ENCODE measurements around the gene EPHA7. TPM values are rescaled to one million over a fixed set of nuclear protein-coding genes. Genes with fewer than 3 reads are reported as not detected.

EPHA7 gene
- not detected for polyA plus RNA-seq

GRCh38 chr6:93419304-93420162 is at the start of gene EPHA7:
EPHA7 (minus strand) TSS chr6:93419559; CDS start chr6:93419341, 218 bp downstream.
- Mint-ChIP-seq H3K27ac (no peak within 1 kb of the TSS), H3K36me3 (peaks cover 0 to 3% (median 0%) of the 10 kb centered on the region in 3 donors), H3K9me3 (peaks cover 8 to 51% (median 11%) of the 10 kb centered on the region in 6 donors), H3K4me3 (peak within 1 kb of the TSS; percentile 77 to 83 (median 81)), H3K4me1 (peaks cover 6 to 21% of the 10 kb centered on the region in 2 donors), H3K27me3 (ENCODE audit: low read depth in 3 of 3) (peaks cover 8 to 21% (median 11%) of the 10 kb centered on the region in 3 donors)
- peak; percentile 7 to 24 (median 8) for DNase-seq

- H3K27me3 Mint-ChIP-seq (ENCODE audit: low read depth in 3 of 3), result peaks cover 0 to 2% (median 0%) of the 10 kb centered on the region in 3 donors
- peaks cover 0 to 41% (median 15%) of the 10 kb centered on the region in 6 donors for H3K9me3 Mint-ChIP-seq
- H3K4me1 Mint-ChIP-seq, result no peaks in the 10 kb centered on the region
- H3K27ac Mint-ChIP-seq, result no peak overlapping the region
- H3K36me3 Mint-ChIP-seq, result peaks cover 0 to 3% (median 0%) of the 10 kb centered on the region in 3 donors
- no peak overlapping the region for H3K4me3 Mint-ChIP-seq
- DNase-seq, result no peak
Measured at GRCh38 chr6:93468291-93468690, 48.9 kb upstream of the EPHA7 start.

- Mint-ChIP-seq H3K27ac (no peak overlapping the region), H3K36me3 (no peaks in the 10 kb centered on the region), H3K9me3 (peaks cover 7 to 31% (median 23%) of the 10 kb centered on the region in 6 donors), H3K4me1 (no peaks in the 10 kb centered on the region), H3K4me3 (no peak overlapping the region), H3K27me3 (ENCODE audit: low read depth in 3 of 3) (peaks cover 0 to 2% (median 2%) of the 10 kb centered on the region in 3 donors)
- DNase-seq, result no peak
Measured at GRCh38 chr6:93454533-93454932, 35.2 kb upstream of the EPHA7 start.

- H3K27ac Mint-ChIP-seq, result no peak overlapping the region
Measured at GRCh38 chr6:93453956-93454355, 34.6 kb upstream of the EPHA7 start.

DNA sequence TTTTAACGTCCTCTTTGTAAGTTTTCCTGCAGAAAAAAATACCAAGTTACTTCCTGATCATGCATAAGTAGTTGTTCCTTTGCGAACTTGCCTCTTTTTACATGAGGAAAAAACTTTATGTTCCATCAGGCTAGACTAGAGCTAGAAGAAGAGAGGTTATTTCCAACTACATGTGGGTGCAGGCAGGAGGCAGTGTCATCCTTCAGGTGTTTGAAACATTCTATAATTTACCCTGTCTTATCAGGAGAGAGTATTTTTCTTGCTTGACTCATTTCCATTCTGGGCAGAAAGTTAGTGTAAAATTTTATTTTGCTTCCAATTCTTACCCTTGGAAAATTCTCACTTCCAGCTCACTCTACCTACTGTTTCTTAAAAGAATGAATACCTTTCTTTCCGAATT is 28.5 kb upstream of the EPHA7 start:
- H3K27me3 Mint-ChIP-seq (ENCODE audit: low read depth in 3 of 3), result peaks cover 0 to 2% (median 0%) of the 10 kb centered on the region in 3 donors
- H3K36me3 Mint-ChIP-seq, result no peaks in the 10 kb centered on the region
- H3K4me1 Mint-ChIP-seq, result no peaks in the 10 kb centered on the region

More at GRCh38 chr6:93453956-93454355, 34.6 kb upstream of the EPHA7 start:
- Mint-ChIP-seq H3K4me3 (no peak overlapping the region), H3K36me3 (no peaks in the 10 kb centered on the region), H3K9me3 (peaks cover 4 to 28% (median 22%) of the 10 kb centered on the region in 6 donors), H3K4me1 (no peaks in the 10 kb centered on the region), H3K27me3 (ENCODE audit: low read depth in 3 of 3) (peaks cover 0 to 2% (median 2%) of the 10 kb centered on the region in 3 donors)
- no peak for DNase-seq

GRCh38 chr6:93437491-93437890 is 18.1 kb upstream of the EPHA7 start:
- Mint-ChIP-seq H3K27me3 (ENCODE audit: low read depth in 3 of 3) (no peaks in the 10 kb centered on the region), H3K4me3 (no peak overlapping the region), H3K9me3 (peaks cover 7 to 31% (median 18%) of the 10 kb centered on the region in 6 donors), H3K36me3 (no peaks in the 10 kb centered on the region), H3K27ac (no peak overlapping the region), H3K4me1 (no peaks in the 10 kb centered on the region)
- DNase-seq, result no peak

More for the DNA sequence above, 28.5 kb upstream of the EPHA7 start:
- DNase-seq, result no peak
- no peak overlapping the region for H3K4me3 Mint-ChIP-seq
- peaks cover 2 to 37% (median 19%) of the 10 kb centered on the region in 6 donors for H3K9me3 Mint-ChIP-seq
- H3K27ac Mint-ChIP-seq, result no peak overlapping the region

DNA sequence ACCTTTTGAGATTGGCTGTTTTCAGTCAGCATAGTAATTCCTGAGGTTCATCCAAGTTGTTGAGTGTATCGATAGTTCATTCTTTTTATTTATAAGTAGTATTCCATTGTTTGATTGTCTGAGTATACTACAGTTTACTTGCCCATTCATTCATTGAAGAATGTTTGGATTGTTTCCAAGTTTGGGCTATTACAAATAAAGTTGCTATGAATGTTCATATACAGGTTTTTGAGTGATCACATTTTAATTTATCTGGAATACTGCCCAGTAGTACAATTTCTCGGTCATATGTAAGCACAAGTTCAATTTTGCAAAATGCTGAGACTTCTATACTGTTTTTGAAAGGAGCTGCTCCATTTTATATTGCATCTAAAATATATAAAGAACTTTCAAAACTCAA is 14.2 kb upstream of the EPHA7 start:
- Mint-ChIP-seq H3K36me3 (no peaks in the 10 kb centered on the region), H3K27ac (no peak overlapping the region), H3K9me3 (peaks cover 5 to 25% (median 17%) of the 10 kb centered on the region in 6 donors), H3K4me1 (no peaks in the 10 kb centered on the region), H3K27me3 (ENCODE audit: low read depth in 3 of 3) (no peaks in the 10 kb centered on the region), H3K4me3 (no peak overlapping the region)
- DNase-seq, result no peak

DNA sequence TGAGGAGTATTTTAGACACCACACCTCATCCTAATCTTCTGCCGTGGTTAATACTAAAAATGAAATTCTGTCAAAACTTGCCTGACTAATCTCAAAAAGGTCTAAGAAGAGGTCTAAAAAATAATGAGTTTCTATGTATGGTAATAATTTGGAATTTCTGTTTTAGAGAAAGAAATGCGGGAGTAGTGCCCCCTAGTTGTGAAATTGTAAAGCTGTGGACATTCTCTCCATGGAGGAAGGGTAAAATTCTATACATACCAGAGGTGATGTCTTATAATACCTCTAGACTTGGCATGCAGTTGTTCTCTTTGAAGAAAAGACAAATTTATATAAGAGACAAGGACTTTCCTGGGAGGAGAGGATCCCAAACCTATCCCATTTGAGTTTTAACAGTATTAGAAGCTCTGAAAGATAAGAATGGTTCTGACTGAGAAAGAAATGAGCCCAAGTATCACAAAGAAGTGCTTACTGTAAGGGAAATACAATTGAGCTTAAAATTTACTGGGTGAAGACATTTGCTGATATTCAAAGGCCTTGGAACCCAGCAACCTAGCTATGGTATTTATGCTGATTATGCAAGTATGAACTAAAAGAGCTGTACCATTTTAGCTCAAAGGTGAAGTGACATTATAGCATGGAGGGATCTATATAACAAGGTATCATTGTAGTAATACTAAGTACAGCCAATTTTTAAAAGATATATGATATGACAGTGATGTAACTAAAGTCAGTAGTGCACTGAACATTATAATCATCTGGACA is 5.1 kb upstream of the EPHA7 start:
- peaks cover 5 to 8% (median 5%) of the 10 kb centered on the region in 3 donors for H3K27me3 Mint-ChIP-seq (ENCODE audit: low read depth in 3 of 3)
- no peak for DNase-seq
- no peak overlapping the region for H3K4me3 Mint-ChIP-seq
- peaks cover 0 to 28% (median 7%) of the 10 kb centered on the region in 6 donors for H3K9me3 Mint-ChIP-seq
- peaks cover 0 to 14% of the 10 kb centered on the region in 2 donors for H3K4me1 Mint-ChIP-seq
- H3K27ac Mint-ChIP-seq, result no peak overlapping the region
- no peaks in the 10 kb centered on the region for H3K36me3 Mint-ChIP-seq

GRCh38 chr6:93423542-93423941 is 4.2 kb upstream of the EPHA7 start:
- Mint-ChIP-seq H3K27ac (no peak overlapping the region), H3K27me3 (ENCODE audit: low read depth in 3 of 3) (peaks cover 5 to 12% (median 5%) of the 10 kb centered on the region in 3 donors), H3K4me1 (peaks cover 0 to 14% of the 10 kb centered on the region in 2 donors), H3K36me3 (no peaks in the 10 kb centered on the region), H3K4me3 (no peak overlapping the region), H3K9me3 (peaks cover 0 to 28% (median 8%) of the 10 kb centered on the region in 6 donors)
- no peak for DNase-seq

- DNase-seq, result no peak
- peak overlapping the region; percentile 4 to 60 (median 44) for H3K4me3 Mint-ChIP-seq
- H3K4me1 Mint-ChIP-seq, result peaks cover 6 to 21% of the 10 kb centered on the region in 2 donors
- H3K9me3 Mint-ChIP-seq, result peaks cover 8 to 47% (median 11%) of the 10 kb centered on the region in 6 donors
- H3K27me3 Mint-ChIP-seq (ENCODE audit: low read depth in 3 of 3), result peaks cover 8 to 21% (median 11%) of the 10 kb centered on the region in 3 donors
- H3K36me3 Mint-ChIP-seq, result peaks cover 0 to 3% (median 0%) of the 10 kb centered on the region in 3 donors
- no peak overlapping the region for H3K27ac Mint-ChIP-seq
Measured at GRCh38 chr6:93420163-93420795, 920 bp upstream of the EPHA7 start.

GRCh38 chr6:93418408-93419303 is 703 bp downstream of the EPHA7 start:
- no peak for DNase-seq
- H3K36me3 Mint-ChIP-seq, result peaks cover 0 to 3% (median 0%) of the 10 kb centered on the region in 3 donors
- peaks cover 7 to 21% (median 11%) of the 10 kb centered on the region in 3 donors for H3K27me3 Mint-ChIP-seq (ENCODE audit: low read depth in 3 of 3)
- H3K4me1 Mint-ChIP-seq, result peaks cover 6 to 21% of the 10 kb centered on the region in 2 donors
- peak overlapping the region; percentile 77 to 83 (median 81) for H3K4me3 Mint-ChIP-seq
- H3K27ac Mint-ChIP-seq, result no peak overlapping the region
- H3K9me3 Mint-ChIP-seq, result peaks cover 8 to 43% (median 11%) of the 10 kb centered on the region in 6 donors

GRCh38 chr6:93418033-93418407 is 1.3 kb downstream of the EPHA7 start:
- Mint-ChIP-seq H3K27me3 (ENCODE audit: low read depth in 3 of 3) (peaks cover 5 to 21% (median 11%) of the 10 kb centered on the region in 3 donors), H3K4me3 (peak overlapping the region in 4 of 5 donors; percentile 13 to 61 (median 50)), H3K27ac (no peak overlapping the region), H3K4me1 (peaks cover 6 to 21% of the 10 kb centered on the region in 2 donors), H3K9me3 (peaks cover 7 to 42% (median 11%) of the 10 kb centered on the region in 6 donors), H3K36me3 (peaks cover 0 to 3% (median 0%) of the 10 kb centered on the region in 3 donors)
- DNase-seq, result no peak
